Neuronal stem cell (in vitro differentiated cells): Measurements from ENCODE around the gene ITGAE.

Experiments
- DNase-seq: peaks from one replicate; pipeline ENCODE4 v3.0.0-alpha.2; 2013; ENCODE audit warnings: low spot score
- H2AFZ ChIP-seq: one replicate; pipeline ENCODE4 v1.6.1; 2013; ENCODE audit warnings: mild to moderate bottlenecking, low read length, inconsistent platforms
- H2AK5ac ChIP-seq: 2 replicates; pipeline ENCODE4 v1.6.1; 2013; ENCODE audit warnings: low read depth, mild to moderate bottlenecking, inconsistent platforms, low read length, moderate library complexity, mixed read lengths
- H2BK120ac ChIP-seq: 2 replicates; pipeline ENCODE4 v1.6.1; 2013; ENCODE audit warnings: low read depth, mild to moderate bottlenecking, inconsistent platforms, low read length, moderate library complexity, mixed read lengths
- H2BK12ac ChIP-seq: one replicate; pipeline ENCODE4 v1.6.1; 2013; ENCODE audit warnings: low read length, inconsistent platforms
- H2BK15ac ChIP-seq: 2 replicates; pipeline ENCODE4 v1.6.1; 2013; ENCODE audit warnings: mild to moderate bottlenecking, low read length, inconsistent platforms, mixed read lengths
- H2BK5ac ChIP-seq: one replicate; pipeline ENCODE4 v1.6.1; 2013; ENCODE audit warnings: inconsistent platforms, mild to moderate bottlenecking, low read length, moderate library complexity
- H3K14ac ChIP-seq: one replicate; pipeline ENCODE4 v1.6.1; 2013; ENCODE audit warnings: low read length, inconsistent platforms
- H3K18ac ChIP-seq: 2 replicates; pipeline ENCODE4 v1.6.1; 2013; ENCODE audit warnings: low read length, inconsistent platforms
- H3K23ac ChIP-seq: 2 replicates; pipeline ENCODE4 v1.6.1; 2013; ENCODE audit warnings: low read depth, mild to moderate bottlenecking, mixed read lengths, low read length, inconsistent platforms; ENCODE audit not compliant: poor library complexity
- H3K27ac ChIP-seq: replicated peaks from 3 replicates; pipeline ENCODE4 v1.5.1; 2013; ENCODE audit warnings: low read length, inconsistent platforms
- H3K27me3 ChIP-seq, 3 experiments: 2 replicates each; pipeline ENCODE4 v1.6.1; 2013; ENCODE audit warnings: low read length in 3 of 3, mild to moderate bottlenecking in 2 of 3, inconsistent platforms in 1 of 3, low read depth in 1 of 3, mixed read lengths in 1 of 3, moderate library complexity in 1 of 3; ENCODE audit not compliant: control insufficient read depth in 3 of 3, insufficient read depth in 3 of 3
- H3K36me3 ChIP-seq, 2 donors: replicated peaks in 1 of 2; 2 replicates each; pipeline ENCODE4 v1.6.1; 2013; ENCODE audit warnings: low read length in 2 of 2; ENCODE audit not compliant: control insufficient read depth in 2 of 2, insufficient read depth in 2 of 2
- H3K4ac ChIP-seq: 2 replicates; pipeline ENCODE4 v1.6.1; 2013; ENCODE audit warnings: inconsistent platforms, mild to moderate bottlenecking, low read length, moderate library complexity
- H3K4me1 ChIP-seq, 2 donors: 1 replicate in 1 of 2; 2 replicates in 1 of 2; pipeline ENCODE4 v1.6.1; 2013; ENCODE audit warnings: low read length in 2 of 2, low read depth in 1 of 2; ENCODE audit not compliant: control insufficient read depth in 2 of 2, insufficient read depth in 1 of 2
- H3K4me2 ChIP-seq: one replicate; pipeline ENCODE4 v1.6.1; 2013; ENCODE audit warnings: mild to moderate bottlenecking, low read length, inconsistent platforms; ENCODE audit not compliant: insufficient read depth, poor library complexity, severe bottlenecking
- H3K4me3 ChIP-seq, 2 donors: 2 replicates each; pipeline ENCODE4 v1.5.1; 2013; ENCODE audit warnings: low read length in 2 of 2, mild to moderate bottlenecking in 2 of 2, inconsistent platforms in 1 of 2, moderate library complexity in 1 of 2
- H3K79me1 ChIP-seq: one replicate; pipeline ENCODE4 v1.6.1; 2013; ENCODE audit warnings: low read depth, mild to moderate bottlenecking, inconsistent platforms, low read length, moderate library complexity
- H3K9ac ChIP-seq: one replicate; pipeline ENCODE4 v1.6.1; 2013; ENCODE audit warnings: mild to moderate bottlenecking, low read depth, low read length, inconsistent platforms; ENCODE audit not compliant: poor library complexity
- H3K9me3 ChIP-seq, 2 donors: replicated peaks in 1 of 2; 2 replicates each; pipeline versions ENCODE3 to v1.6.1; 2013; ENCODE audit warnings: low read length in 2 of 2, mild to moderate bottlenecking in 2 of 2, inconsistent platforms in 1 of 2, low read depth in 1 of 2, mixed read lengths in 1 of 2, moderate library complexity in 1 of 2; ENCODE audit not compliant: control insufficient read depth in 2 of 2, insufficient read depth in 1 of 2
- H4K8ac ChIP-seq: one replicate; pipeline ENCODE4 v1.6.1; 2013; ENCODE audit warnings: low read depth, mild to moderate bottlenecking, inconsistent platforms, low read length, moderate library complexity
- H4K91ac ChIP-seq: one replicate; pipeline ENCODE4 v1.6.1; 2013; ENCODE audit warnings: low read length, low read depth, mild to moderate bottlenecking, inconsistent platforms; ENCODE audit not compliant: poor library complexity
- WGBS, 2 donors: extraction: QIAGEN DNeasy Blood & Tissue Kit; methylation state at CpG; one replicate each; pipeline ENCODE4 v1.1.7; 2013; ENCODE audit warnings: missing lambda C conversion rate in 2 of 2, mixed read lengths in 1 of 2; ENCODE audit not compliant: insufficient read length in 2 of 2, insufficient replicate concordance in 1 of 2; ENCODE audit errors: extremely low coverage in 2 of 2; 5-methylcytosine and 5-hydroxymethylcytosine counted together

ITGAE gene

GRCh38 chr17:3759597-3760216, 41.3 kb downstream of the ITGAE start:
- no peak overlapping the region for H3K27ac ChIP-seq
- no peak overlapping the region for H3K4me3 ChIP-seq
- H2BK12ac ChIP-seq: no peak overlapping the region
- H3K79me1 ChIP-seq: no peaks in the 10 kb centered on the region
- no peak overlapping the region for H2BK120ac ChIP-seq
- DNase-seq: no peak
- H3K9ac ChIP-seq: no peak overlapping the region
- H2BK15ac ChIP-seq: no peak overlapping the region
- no peak overlapping the region for H3K4me2 ChIP-seq
- H3K4ac ChIP-seq: no peak overlapping the region
- no peak overlapping the region for H3K18ac ChIP-seq
- H3K27me3 ChIP-seq: peaks cover 0 to 6% (median 2%) of the 10 kb centered on the region in 3 experiments
- peak overlapping the region; percentile 69 for H2AFZ ChIP-seq
- H3K36me3 ChIP-seq: no peaks in the 10 kb centered on the region
- no peak overlapping the region for H4K91ac ChIP-seq
- no peak overlapping the region for H4K8ac ChIP-seq
- H3K14ac ChIP-seq: no peak overlapping the region
- peak overlapping the region; percentile 38 for H2AK5ac ChIP-seq
- no peak overlapping the region for H2BK5ac ChIP-seq
- H3K9me3 ChIP-seq: peaks cover 0 to 9% of the 10 kb centered on the region in 2 donors
- H3K23ac ChIP-seq: no peak overlapping the region
- no CpG with 5 or more reads among the region's 6 CpGs for whole genome bisulfite sequencing, 2 donors
- H3K4me1 ChIP-seq: no peaks in the 10 kb centered on the region

- Histone ChIP-seq H3K23ac (peak overlapping the region; percentile 99), H2BK12ac (no peak overlapping the region), H3K4me1 (no peaks in the 10 kb centered on the region), H2BK120ac (no peak overlapping the region), H3K14ac (no peak overlapping the region), H2BK15ac (peak overlapping the region; percentile 89), H3K4ac (no peak overlapping the region), H2AK5ac (peak overlapping the region; percentile 9), H3K9ac (peak overlapping the region; percentile 77), H3K36me3 (no peaks in the 10 kb centered on the region), H3K27me3 (peaks cover 0 to 29% (median 2%) of the 10 kb centered on the region in 3 experiments), H3K4me3 (peak overlapping the region in 1 of 2 donors; percentile 76), H3K18ac (peak overlapping the region; percentile 89), H3K9me3 (peaks cover 0 to 9% of the 10 kb centered on the region in 2 donors), H2AFZ (peak overlapping the region; percentile 82), H3K4me2 (peak overlapping the region; percentile 73), H2BK5ac (peak overlapping the region; percentile 39), H3K79me1 (peaks cover 2% of the 10 kb centered on the region), H4K8ac (peak overlapping the region; percentile 43), H3K27ac (no peak overlapping the region), H4K91ac (no peak overlapping the region)
- WGBS, 2 donors: no CpG with 5 or more reads among the region's 20 CpGs
- no peak for DNase-seq
These were observed 45.5 kb downstream of the ITGAE start for GRCh38 chr17:3755335-3756030.

- peak overlapping the region; percentile 39 for H2BK5ac ChIP-seq
- DNase-seq: peak; percentile 58
- H3K4me2 ChIP-seq: peak overlapping the region; percentile 73
- H3K9me3 ChIP-seq: peaks cover 0 to 5% of the 10 kb centered on the region in 2 donors
- no CpG with 5 or more reads among the region's 56 CpGs for WGBS, 2 donors
- no peak overlapping the region for H4K91ac ChIP-seq
- peaks cover 0 to 34% (median 2%) of the 10 kb centered on the region in 3 experiments for H3K27me3 ChIP-seq
- no peaks in the 10 kb centered on the region for H3K36me3 ChIP-seq
- H2BK12ac ChIP-seq: no peak overlapping the region
- H3K18ac ChIP-seq: peak overlapping the region; percentile 89
- H2BK120ac ChIP-seq: no peak overlapping the region
- peaks cover 2% of the 10 kb centered on the region for H3K79me1 ChIP-seq
- H3K9ac ChIP-seq: peak overlapping the region; percentile 77
- H3K4me3 ChIP-seq: peak overlapping the region in 1 of 2 donors; percentile 76
- peak overlapping the region; percentile 89 for H2BK15ac ChIP-seq
- H3K14ac ChIP-seq: peak overlapping the region; percentile 3
- H3K27ac ChIP-seq: no peak overlapping the region
- no peak overlapping the region for H4K8ac ChIP-seq
- H2AK5ac ChIP-seq: no peak overlapping the region
- H2AFZ ChIP-seq: peak overlapping the region; percentile 82
- H3K4ac ChIP-seq: no peak overlapping the region
- no peaks in the 10 kb centered on the region for H3K4me1 ChIP-seq
- peak overlapping the region; percentile 99 for H3K23ac ChIP-seq
These were observed 46.3 kb downstream of the ITGAE start for GRCh38 chr17:3754458-3755334.
